Measurements from ENCODE around the gene SMARCC1.
"Not testable (repeated sequence)": the region's sequence is repeated elsewhere in the genome, so short reads cannot be mapped to it uniquely, and the experiment has no call there.

The SMARCC1 gene

GRCh38 chr3:47772788-47773187 lies 8.9 kb downstream of the SMARCC1 start:
- in situ Hi-C loops (cut with MboI; ENCODE audit: low sequenced_read_pairs) = no loop called here

GRCh38 chr3:47772047-47772446 lies 9.6 kb downstream of the SMARCC1 start:
- in situ Hi-C loops (cut with MboI; ENCODE audit: low sequenced_read_pairs) = no loop called here

- in situ Hi-C loops (cut with MboI; ENCODE audit: low sequenced_read_pairs) = no loop called here
Observed at GRCh38 chr3:47766186-47766585, 15.5 kb downstream of the SMARCC1 start.

- in situ Hi-C loops (cut with MboI; ENCODE audit: low sequenced_read_pairs) = no loop called here
Observed at GRCh38 chr3:47762233-47762632, 19.5 kb downstream of the SMARCC1 start.

- in situ Hi-C loops (cut with MboI; ENCODE audit: low sequenced_read_pairs) = no loop called here
Observed at GRCh38 chr3:47761046-47761445, 20.6 kb downstream of the SMARCC1 start.

GRCh38 chr3:47760207-47760606 lies 21.5 kb downstream of the SMARCC1 start:
- in situ Hi-C loops (cut with MboI; ENCODE audit: low sequenced_read_pairs) = not testable (repeated sequence)

GRCh38 chr3:47758261-47759025 lies 23.2 kb downstream of the SMARCC1 start:
- in situ Hi-C loops (cut with MboI; ENCODE audit: low sequenced_read_pairs) = no loop called here

GRCh38 chr3:47752716-47753115 lies 29.0 kb downstream of the SMARCC1 start:
- in situ Hi-C loops (cut with MboI; ENCODE audit: low sequenced_read_pairs) = no loop called here

GRCh38 chr3:47750811-47751354 lies 30.8 kb downstream of the SMARCC1 start:
- in situ Hi-C loops (cut with MboI; ENCODE audit: low sequenced_read_pairs) = not testable (repeated sequence)

- in situ Hi-C loops (cut with MboI; ENCODE audit: low sequenced_read_pairs) = no loop called here
Observed at GRCh38 chr3:47747558-47747957, 34.1 kb downstream of the SMARCC1 start.

GRCh38 chr3:47746264-47746663 lies 35.4 kb downstream of the SMARCC1 start:
- in situ Hi-C loops (cut with MboI; ENCODE audit: low sequenced_read_pairs) = no loop called here

GRCh38 chr3:47743855-47744254 lies 37.8 kb downstream of the SMARCC1 start:
- in situ Hi-C loops (cut with MboI; ENCODE audit: low sequenced_read_pairs) = no loop called here

GRCh38 chr3:47743352-47743751 lies 38.3 kb downstream of the SMARCC1 start:
- in situ Hi-C loops (cut with MboI; ENCODE audit: low sequenced_read_pairs) = not testable (repeated sequence)

- in situ Hi-C loops (cut with MboI; ENCODE audit: low sequenced_read_pairs) = no loop called here
Observed at GRCh38 chr3:47741925-47742324, 39.8 kb downstream of the SMARCC1 start.

- in situ Hi-C loops (cut with MboI; ENCODE audit: low sequenced_read_pairs) = no loop called here
Observed at GRCh38 chr3:47732143-47732542, 49.5 kb downstream of the SMARCC1 start.

GRCh38 chr3:47731061-47731460 lies 50.6 kb downstream of the SMARCC1 start:
- in situ Hi-C loops (cut with MboI; ENCODE audit: low sequenced_read_pairs) = no loop called here

GRCh38 chr3:47722859-47723258 lies 58.8 kb downstream of the SMARCC1 start:
- in situ Hi-C loops (cut with MboI; ENCODE audit: low sequenced_read_pairs) = no loop called here

- in situ Hi-C loops (cut with MboI; ENCODE audit: low sequenced_read_pairs) = not testable (repeated sequence)
Observed at GRCh38 chr3:47717448-47717847, 64.2 kb downstream of the SMARCC1 start.

- in situ Hi-C loops (cut with MboI; ENCODE audit: low sequenced_read_pairs) = no loop called here
Observed at GRCh38 chr3:47716656-47717055, 65.0 kb downstream of the SMARCC1 start.

GRCh38 chr3:47715928-47716327 lies 65.8 kb downstream of the SMARCC1 start:
- in situ Hi-C loops (cut with MboI; ENCODE audit: low sequenced_read_pairs) = no loop called here

- in situ Hi-C loops (cut with MboI; ENCODE audit: low sequenced_read_pairs) = no loop called here
Observed at GRCh38 chr3:47714606-47715005, 67.1 kb downstream of the SMARCC1 start.

GRCh38 chr3:47713655-47714054 lies 68.0 kb downstream of the SMARCC1 start:
- in situ Hi-C loops (cut with MboI; ENCODE audit: low sequenced_read_pairs) = no loop called here

- in situ Hi-C loops (cut with MboI; ENCODE audit: low sequenced_read_pairs) = no loop called here
Observed at GRCh38 chr3:47712398-47712797, 69.3 kb downstream of the SMARCC1 start.
